ENCODE measurements around the gene TRIOBP. TPM values are rescaled to one million over a fixed set of nuclear protein-coding genes. Genes with fewer than 3 reads are reported as not detected.
A peak's percentile ranks its signal among the peaks of the same experiment; 100 is the strongest.

The TRIOBP gene
- total RNA-seq, 1 experiment from 2014 or later: 28.7 TPM

GRCh38 chr22:37742376-37743171 is 45.7 kb downstream of the TRIOBP start:
- H3K4me1 ChIP-seq (ENCODE audit: insufficient read depth, low read length, poor library complexity, severe bottlenecking): peaks cover 25% of the 10 kb centered on the region
- no peaks in the 10 kb centered on the region for H3K27me3 ChIP-seq (replicated peaks; ENCODE audit: insufficient read depth, low read depth, low read length, poor library complexity)
- TF ChIP-seq, protein P1, sequence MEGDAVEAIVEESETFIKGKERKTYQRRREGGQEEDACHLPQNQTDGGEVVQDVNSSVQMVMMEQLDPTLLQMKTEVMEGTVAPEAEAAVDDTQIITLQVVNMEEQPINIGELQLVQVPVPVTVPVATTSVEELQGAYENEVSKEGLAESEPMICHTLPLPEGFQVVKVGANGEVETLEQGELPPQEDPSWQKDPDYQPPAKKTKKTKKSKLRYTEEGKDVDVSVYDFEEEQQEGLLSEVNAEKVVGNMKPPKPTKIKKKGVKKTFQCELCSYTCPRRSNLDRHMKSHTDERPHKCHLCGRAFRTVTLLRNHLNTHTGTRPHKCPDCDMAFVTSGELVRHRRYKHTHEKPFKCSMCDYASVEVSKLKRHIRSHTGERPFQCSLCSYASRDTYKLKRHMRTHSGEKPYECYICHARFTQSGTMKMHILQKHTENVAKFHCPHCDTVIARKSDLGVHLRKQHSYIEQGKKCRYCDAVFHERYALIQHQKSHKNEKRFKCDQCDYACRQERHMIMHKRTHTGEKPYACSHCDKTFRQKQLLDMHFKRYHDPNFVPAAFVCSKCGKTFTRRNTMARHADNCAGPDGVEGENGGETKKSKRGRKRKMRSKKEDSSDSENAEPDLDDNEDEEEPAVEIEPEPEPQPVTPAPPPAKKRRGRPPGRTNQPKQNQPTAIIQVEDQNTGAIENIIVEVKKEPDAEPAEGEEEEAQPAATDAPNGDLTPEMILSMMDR (conservative IDR thresholded peaks at IDR 0.05; ENCODE audit: low read depth, low read length): no peak
- TF ChIP-seq EZH2 (IDR thresholded peaks at IDR 0.05; ENCODE audit: borderline replicate concordance, low read depth, low read length, poor library complexity, severe bottlenecking): no peak
- intact Hi-C loops (cut with micrococcal nuclease; ENCODE audit: unreplicated experiment): no loop called here
- peak; percentile 52 for DNase-seq (ENCODE audit: low spot score)
- BruUV-seq (replicated peaks): no TSS peak
- H3K36me3 ChIP-seq (ENCODE audit: insufficient read depth, low read length, poor library complexity, severe bottlenecking): no peaks in the 10 kb centered on the region
- ChIA-PET POLR2A (ENCODE audit: low non-redundant PET) (no interaction called here), CTCF (no interaction called here)
- no peak overlapping the region for H3K27ac ChIP-seq (ENCODE audit: low read depth, low read length, poor library complexity, severe bottlenecking)
- H3K9me3 ChIP-seq (ENCODE audit: low read depth, low read length, poor library complexity, severe bottlenecking): no peaks in the 10 kb centered on the region
- no peak overlapping the region for H3K4me3 ChIP-seq (ENCODE audit: low read depth, low read length, poor library complexity, severe bottlenecking)

DNA sequence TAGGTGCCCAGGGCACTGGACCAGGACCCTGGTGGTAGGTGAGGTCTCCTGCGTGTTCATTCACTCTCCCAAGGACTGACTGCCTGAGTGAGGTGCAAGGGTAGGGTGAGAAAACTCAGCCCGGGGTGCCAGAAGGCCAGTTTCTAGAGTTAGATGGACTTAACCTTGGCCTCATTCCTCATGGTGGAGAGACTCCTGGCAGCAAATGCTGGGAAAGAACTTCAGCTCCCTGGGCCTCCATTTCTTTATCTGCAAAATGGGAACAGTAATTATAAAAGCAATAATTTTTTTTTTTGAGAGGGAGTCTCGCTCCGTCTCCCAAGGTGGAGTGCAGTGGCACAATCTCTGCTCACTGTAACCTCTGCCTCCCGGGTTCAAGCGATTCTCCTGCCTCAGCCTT is 47.7 kb downstream of the TRIOBP start:
- Histone ChIP-seq H3K27me3 (replicated peaks; ENCODE audit: insufficient read depth, low read depth, low read length, poor library complexity) (no peaks in the 10 kb centered on the region), H3K27ac (ENCODE audit: low read depth, low read length, poor library complexity, severe bottlenecking) (no peak overlapping the region), H3K4me1 (ENCODE audit: insufficient read depth, low read length, poor library complexity, severe bottlenecking) (peaks cover 29% of the 10 kb centered on the region), H3K9me3 (ENCODE audit: low read depth, low read length, poor library complexity, severe bottlenecking) (no peaks in the 10 kb centered on the region), H3K4me3 (ENCODE audit: low read depth, low read length, poor library complexity, severe bottlenecking) (no peak overlapping the region), H3K36me3 (ENCODE audit: insufficient read depth, low read length, poor library complexity, severe bottlenecking) (no peaks in the 10 kb centered on the region)
- TF ChIP-seq EZH2 (IDR thresholded peaks at IDR 0.05; ENCODE audit: borderline replicate concordance, low read depth, low read length, poor library complexity, severe bottlenecking): no peak
- TF ChIP-seq, protein P1 (conservative IDR thresholded peaks at IDR 0.05; ENCODE audit: low read depth, low read length): no peak
- no peak for DNase-seq (ENCODE audit: low spot score)
- intact Hi-C loops (cut with micrococcal nuclease; ENCODE audit: unreplicated experiment): no loop called here
- ChIA-PET POLR2A (ENCODE audit: low non-redundant PET) (no interaction called here), CTCF (no interaction called here)
- BruUV-seq (replicated peaks): no TSS peak

DNA sequence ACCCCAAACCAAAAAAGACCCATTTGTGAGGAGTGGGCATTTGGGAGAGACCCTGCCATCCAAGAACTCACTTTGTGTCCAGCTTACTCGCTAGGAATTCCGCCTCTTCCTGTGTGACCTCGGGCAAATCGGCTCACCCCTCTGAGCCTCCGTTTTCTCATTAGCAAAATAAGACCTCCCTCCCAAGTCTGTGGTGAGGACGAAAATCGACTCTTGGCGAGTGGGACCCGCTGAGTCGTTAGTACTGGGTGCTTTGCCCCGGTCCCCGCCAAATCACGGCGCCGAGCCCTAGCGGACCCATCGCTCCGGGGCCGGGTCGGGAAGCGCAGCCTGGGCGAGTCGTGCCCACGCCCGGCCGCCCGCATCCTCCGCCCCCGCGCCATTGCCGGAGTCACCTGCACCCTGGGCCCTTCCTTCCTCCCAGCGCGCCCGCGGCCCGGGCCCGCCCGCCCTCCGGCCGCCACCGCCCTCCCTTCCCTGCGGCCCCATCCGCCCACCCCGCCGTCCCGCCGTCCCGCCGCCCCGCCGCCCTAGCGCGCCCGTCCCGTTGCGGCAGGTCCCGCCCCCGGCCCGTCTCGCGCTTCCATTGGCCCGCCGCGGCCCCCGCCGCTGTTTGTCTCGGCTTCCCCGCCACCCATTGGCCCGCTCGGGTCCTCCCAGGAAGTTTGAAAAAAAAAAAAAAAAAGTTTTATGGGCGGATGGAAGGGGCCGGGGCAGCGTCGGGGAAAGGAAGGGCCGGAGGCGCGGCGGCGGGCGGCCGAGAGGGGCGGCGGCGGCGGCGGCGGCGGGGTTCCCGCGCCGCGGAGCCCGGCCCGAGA is 48.9 kb downstream of the TRIOBP start:
- H3K27ac ChIP-seq (ENCODE audit: low read depth, low read length, poor library complexity, severe bottlenecking): peak overlapping the region; percentile 91
- peak overlapping the region; percentile 86 for H3K4me3 ChIP-seq (ENCODE audit: low read depth, low read length, poor library complexity, severe bottlenecking)
- H3K36me3 ChIP-seq (ENCODE audit: insufficient read depth, low read length, poor library complexity, severe bottlenecking): no peaks in the 10 kb centered on the region
- no peak for TF ChIP-seq EZH2 (IDR thresholded peaks at IDR 0.05; ENCODE audit: borderline replicate concordance, low read depth, low read length, poor library complexity, severe bottlenecking)
- TF ChIP-seq, protein P1 (conservative IDR thresholded peaks at IDR 0.05; ENCODE audit: low read depth, low read length): no peak
- H3K4me1 ChIP-seq (ENCODE audit: insufficient read depth, low read length, poor library complexity, severe bottlenecking): peaks cover 26% of the 10 kb centered on the region
- POLR2A ChIA-PET (ENCODE audit: low non-redundant PET): no interaction called here
- no TSS peak for BruUV-seq (replicated peaks)
- no peaks in the 10 kb centered on the region for H3K9me3 ChIP-seq (ENCODE audit: low read depth, low read length, poor library complexity, severe bottlenecking)
- peak; percentile 94 for DNase-seq (ENCODE audit: low spot score)
- CTCF ChIA-PET: no interaction called here
- H3K27me3 ChIP-seq (replicated peaks; ENCODE audit: insufficient read depth, low read depth, low read length, poor library complexity): no peaks in the 10 kb centered on the region
- intact Hi-C loops (cut with micrococcal nuclease; ENCODE audit: unreplicated experiment): no loop called here
